ENCODE measurements around the gene IL2RA.
"Not testable (repeated sequence)": the region's sequence is repeated elsewhere in the genome, so short reads cannot be mapped to it uniquely, and the experiment has no call there.

The IL2RA gene

GRCh38 chr10:6062101-6062771 lies at the start of gene IL2RA:
Gene IL2RA, minus strand, starts transcription at chr10:6062367. Its CDS starts 216 bp downstream, at chr10:6062151.
- Histone ChIP-seq H3K27ac (no peak within 1 kb of the TSS), H3K9ac (ENCODE audit: insufficient read length) (no peak within 1 kb of the TSS), H3K9me3 (ENCODE audit: low read depth, low read length) (no peaks in the 10 kb centered on the region), H3K36me3 (ENCODE audit: insufficient read depth, low read length) (no peaks in the 10 kb centered on the region), H3K4me3 (no peak within 1 kb of the TSS)
- no peak for DNase-seq (ENCODE audit: low read depth, low spot score)
- TF ChIP-seq EZH2 (IDR thresholded peaks at IDR 0.05) (no peak), FOXP2 (optimal IDR thresholded peaks at IDR 0.05; ENCODE audit: control extremely low read depth, extremely low read length, insufficient read depth) (no peak), POLR2AphosphoS5 (IDR thresholded peaks at IDR 0.05; ENCODE audit: borderline replicate concordance, low read depth, low read length) (no peak)

GRCh38 chr10:6110136-6110535 lies 48.0 kb upstream of the IL2RA start:
- Histone ChIP-seq H3K4me3 (no peak overlapping the region), H3K27ac (no peak overlapping the region), H3K36me3 (ENCODE audit: insufficient read depth, low read length) (peaks cover 75% of the 10 kb centered on the region), H3K9ac (ENCODE audit: insufficient read length) (no peak overlapping the region), H3K9me3 (ENCODE audit: low read depth, low read length) (no peaks in the 10 kb centered on the region)
- DNase-seq (ENCODE audit: low read depth, low spot score), result no peak
- TF ChIP-seq EZH2 (IDR thresholded peaks at IDR 0.05), result no peak
- TF ChIP-seq POLR2AphosphoS5 (IDR thresholded peaks at IDR 0.05; ENCODE audit: borderline replicate concordance, low read depth, low read length), result no peak
- no peak for TF ChIP-seq FOXP2 (optimal IDR thresholded peaks at IDR 0.05; ENCODE audit: control extremely low read depth, extremely low read length, insufficient read depth)

DNA sequence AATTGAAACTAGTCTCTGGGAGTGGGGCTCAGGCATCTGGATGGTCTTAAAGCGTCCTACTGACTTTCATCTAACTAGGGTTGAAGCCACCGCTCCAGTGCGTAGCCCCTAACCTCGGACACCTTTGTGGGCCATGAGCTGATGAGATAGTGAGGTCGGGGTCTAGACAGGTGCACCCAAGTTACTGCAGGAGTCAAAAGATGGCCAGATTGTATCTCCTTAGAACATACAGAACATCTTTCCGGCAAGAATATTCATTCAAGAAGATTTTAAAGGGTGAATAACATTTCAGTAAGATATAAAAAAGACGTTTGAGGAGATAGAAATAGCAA lies 47.2 kb upstream of the IL2RA start:
- Histone ChIP-seq H3K9ac (ENCODE audit: insufficient read length) (no peak overlapping the region), H3K9me3 (ENCODE audit: low read depth, low read length) (no peaks in the 10 kb centered on the region), H3K27ac (no peak overlapping the region), H3K4me3 (no peak overlapping the region), H3K36me3 (ENCODE audit: insufficient read depth, low read length) (peaks cover 68% of the 10 kb centered on the region)
- no peak for TF ChIP-seq EZH2 (IDR thresholded peaks at IDR 0.05)
- TF ChIP-seq POLR2AphosphoS5 (IDR thresholded peaks at IDR 0.05; ENCODE audit: borderline replicate concordance, low read depth, low read length), result no peak
- TF ChIP-seq FOXP2 (optimal IDR thresholded peaks at IDR 0.05; ENCODE audit: control extremely low read depth, extremely low read length, insufficient read depth), result no peak
- no peak for DNase-seq (ENCODE audit: low read depth, low spot score)

DNA sequence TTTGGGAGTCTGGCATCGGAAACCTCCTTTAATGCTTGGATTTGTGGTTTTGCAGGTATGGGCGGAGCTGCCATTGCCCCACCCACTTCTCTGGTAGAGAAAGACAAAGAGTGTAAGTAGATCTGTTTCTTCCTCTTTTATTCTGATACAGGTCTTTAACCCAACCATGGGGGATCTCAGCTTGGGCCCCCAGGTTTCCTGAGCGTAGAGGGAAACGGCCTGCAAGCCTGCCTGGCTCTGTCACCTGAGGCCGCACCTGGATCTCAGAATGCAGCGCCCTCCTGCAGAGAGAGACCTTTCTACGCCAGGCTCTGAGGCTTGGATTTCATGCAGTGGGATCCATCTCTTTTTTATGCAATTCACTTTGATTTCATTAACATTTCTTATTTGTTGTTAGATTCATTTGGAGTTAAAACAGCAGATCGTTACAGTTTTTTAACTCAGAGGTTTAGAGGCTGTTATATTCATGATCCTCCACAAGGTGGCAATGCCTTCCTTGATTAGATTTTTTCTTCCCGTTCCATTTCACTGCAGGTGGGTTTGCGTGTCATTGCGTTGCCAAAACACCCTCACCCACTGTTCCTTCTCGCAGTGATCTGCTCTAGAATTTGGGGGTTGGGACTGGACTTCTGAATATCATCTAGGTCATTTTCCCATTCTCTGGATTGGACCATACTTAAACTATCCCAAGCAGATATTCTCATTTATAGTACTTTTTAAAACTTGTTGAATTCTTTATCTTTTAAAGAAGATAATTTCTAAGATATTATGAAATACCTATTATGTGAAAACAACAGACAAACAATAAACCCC lies 46.7 kb upstream of the IL2RA start:
- TF ChIP-seq FOXP2 (optimal IDR thresholded peaks at IDR 0.05; ENCODE audit: control extremely low read depth, extremely low read length, insufficient read depth) (no peak), POLR2AphosphoS5 (IDR thresholded peaks at IDR 0.05; ENCODE audit: borderline replicate concordance, low read depth, low read length) (no peak), EZH2 (IDR thresholded peaks at IDR 0.05) (no peak)
- H3K27ac ChIP-seq, result no peak overlapping the region
- no peak overlapping the region for H3K4me3 ChIP-seq
- no peak for DNase-seq (ENCODE audit: low read depth, low spot score)
- H3K9me3 ChIP-seq (ENCODE audit: low read depth, low read length), result no peaks in the 10 kb centered on the region
- no peak overlapping the region for H3K9ac ChIP-seq (ENCODE audit: insufficient read length)
- H3K36me3 ChIP-seq (ENCODE audit: insufficient read depth, low read length), result peaks cover 62% of the 10 kb centered on the region

- Histone ChIP-seq H3K36me3 (ENCODE audit: insufficient read depth, low read length) (peaks cover 55% of the 10 kb centered on the region), H3K4me3 (no peak overlapping the region), H3K9me3 (ENCODE audit: low read depth, low read length) (no peaks in the 10 kb centered on the region), H3K9ac (ENCODE audit: insufficient read length) (no peak overlapping the region), H3K27ac (no peak overlapping the region)
- DNase-seq (ENCODE audit: low read depth, low spot score), result no peak
- TF ChIP-seq FOXP2 (optimal IDR thresholded peaks at IDR 0.05; ENCODE audit: control extremely low read depth, extremely low read length, insufficient read depth) (no peak), POLR2AphosphoS5 (IDR thresholded peaks at IDR 0.05; ENCODE audit: borderline replicate concordance, low read depth, low read length) (no peak), EZH2 (IDR thresholded peaks at IDR 0.05) (no peak)
Measured at GRCh38 chr10:6108072-6108471, 45.9 kb upstream of the IL2RA start.

GRCh38 chr10:6107616-6108015 lies 45.4 kb upstream of the IL2RA start:
- H3K9me3 ChIP-seq (ENCODE audit: low read depth, low read length); H3K4me3 ChIP-seq; H3K9ac ChIP-seq (ENCODE audit: insufficient read length); DNase-seq (ENCODE audit: low read depth, low spot score); H3K27ac ChIP-seq: not testable (repeated sequence)
- H3K36me3 ChIP-seq (ENCODE audit: insufficient read depth, low read length), result peaks cover 54% of the 10 kb centered on the region

DNA sequence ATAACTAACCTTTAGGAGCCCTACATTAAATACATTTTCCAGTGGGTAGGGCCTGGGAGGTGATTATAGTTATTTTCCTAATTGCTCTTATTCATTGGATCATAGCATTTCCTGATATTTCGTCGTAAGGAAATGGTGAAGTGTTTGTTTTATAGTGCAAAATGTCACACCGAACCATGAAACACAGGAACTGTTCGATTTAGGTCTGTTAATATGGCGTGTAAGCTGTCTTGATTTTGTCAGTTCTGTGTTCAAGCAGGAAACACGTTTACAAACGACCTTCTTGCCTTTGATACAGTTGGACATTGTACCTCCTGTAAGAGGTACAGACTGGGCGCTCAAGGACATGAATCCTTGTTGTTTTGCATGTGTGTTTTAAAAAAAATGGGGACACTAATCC lies 41.4 kb upstream of the IL2RA start:
- H3K36me3 ChIP-seq (ENCODE audit: insufficient read depth, low read length), result peaks cover 37% of the 10 kb centered on the region; the same call in 1 of the 2 replicates
- no peak overlapping the region for H3K9ac ChIP-seq (ENCODE audit: insufficient read length)

DNA sequence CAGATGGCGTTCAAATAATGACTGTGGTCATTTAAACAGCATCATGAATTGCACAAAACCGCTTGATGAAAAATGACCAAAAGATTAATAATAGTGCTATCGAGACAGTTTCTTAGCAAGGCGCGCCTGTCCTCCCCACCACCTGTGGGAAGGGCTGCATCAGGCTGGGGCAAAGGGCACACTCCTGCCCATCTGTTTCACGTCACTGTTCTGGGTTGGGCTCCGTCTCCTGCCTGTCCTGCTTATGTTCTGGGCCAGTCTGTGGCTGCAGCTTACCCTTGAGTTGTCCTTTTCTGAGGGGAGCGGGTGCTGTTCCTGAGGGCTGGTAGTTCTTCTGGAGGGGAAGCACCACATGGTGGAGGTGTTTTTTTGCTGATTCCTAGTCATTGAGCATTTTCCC lies 40.0 kb upstream of the IL2RA start:
- TF ChIP-seq POLR2AphosphoS5 (IDR thresholded peaks at IDR 0.05; ENCODE audit: borderline replicate concordance, low read depth, low read length) (no peak), EZH2 (IDR thresholded peaks at IDR 0.05) (no peak), FOXP2 (optimal IDR thresholded peaks at IDR 0.05; ENCODE audit: control extremely low read depth, extremely low read length, insufficient read depth) (no peak)
- Histone ChIP-seq H3K4me3 (no peak overlapping the region), H3K9me3 (ENCODE audit: low read depth, low read length) (no peaks in the 10 kb centered on the region), H3K9ac (ENCODE audit: insufficient read length) (no peak overlapping the region), H3K27ac (no peak overlapping the region), H3K36me3 (ENCODE audit: insufficient read depth, low read length) (peaks cover 36% of the 10 kb centered on the region; the same call in 1 of the 2 replicates)
- no peak for DNase-seq (ENCODE audit: low read depth, low spot score)

More for the DNA sequence above, 41.4 kb upstream of the IL2RA start:
- no peaks in the 10 kb centered on the region for H3K9me3 ChIP-seq (ENCODE audit: low read depth, low read length)
- H3K27ac ChIP-seq, result no peak overlapping the region
- DNase-seq (ENCODE audit: low read depth, low spot score), result no peak
- no peak for TF ChIP-seq FOXP2 (optimal IDR thresholded peaks at IDR 0.05; ENCODE audit: control extremely low read depth, extremely low read length, insufficient read depth)
- no peak for TF ChIP-seq POLR2AphosphoS5 (IDR thresholded peaks at IDR 0.05; ENCODE audit: borderline replicate concordance, low read depth, low read length)
- no peak for TF ChIP-seq EZH2 (IDR thresholded peaks at IDR 0.05)
- H3K4me3 ChIP-seq, result no peak overlapping the region
